Measurements from ENCODE around the gene MYO7B. TPM values are rescaled to one million over a fixed set of nuclear protein-coding genes. Genes with fewer than 3 reads are reported as not detected.

Gene MYO7B
- total RNA-seq, 1 donor from 2014 or later, result 0.29 TPM

GRCh38 chr2:127637236-127637630 lies 101.8 kb downstream of the MYO7B start:
- peaks cover 1% of the 10 kb centered on the region for H3K27me3 Mint-ChIP-seq (ENCODE audit: unreplicated experiment)
- H3K9me3 Mint-ChIP-seq (ENCODE audit: unreplicated experiment), result no peaks in the 10 kb centered on the region
- peaks cover 1% of the 10 kb centered on the region for H3K4me1 Mint-ChIP-seq (ENCODE audit: low read depth, unreplicated experiment)
- H3K4me3 Mint-ChIP-seq (ENCODE audit: unreplicated experiment), result no peak overlapping the region
- TF ChIP-seq CTCF (IDR thresholded peaks at IDR 0.05; ENCODE audit: partially characterized antibody, unreplicated experiment), result no peak
- no peak for DNase-seq
- H3K27ac Mint-ChIP-seq (ENCODE audit: unreplicated experiment), result no peak overlapping the region
- no peaks in the 10 kb centered on the region for H3K36me3 Mint-ChIP-seq (ENCODE audit: unreplicated experiment)

GRCh38 chr2:127637725-127638252 lies 102.3 kb downstream of the MYO7B start:
- peaks cover 1% of the 10 kb centered on the region for H3K27me3 Mint-ChIP-seq (ENCODE audit: unreplicated experiment)
- no peaks in the 10 kb centered on the region for H3K9me3 Mint-ChIP-seq (ENCODE audit: unreplicated experiment)
- H3K4me1 Mint-ChIP-seq (ENCODE audit: low read depth, unreplicated experiment), result peaks cover 1% of the 10 kb centered on the region
- peak; percentile 58 for DNase-seq
- H3K36me3 Mint-ChIP-seq (ENCODE audit: unreplicated experiment), result no peaks in the 10 kb centered on the region
- H3K27ac Mint-ChIP-seq (ENCODE audit: unreplicated experiment), result no peak overlapping the region
- no peak for TF ChIP-seq CTCF (IDR thresholded peaks at IDR 0.05; ENCODE audit: partially characterized antibody, unreplicated experiment)
- H3K4me3 Mint-ChIP-seq (ENCODE audit: unreplicated experiment), result no peak overlapping the region

- Mint-ChIP-seq H3K9me3 (ENCODE audit: unreplicated experiment) (peaks cover 3% of the 10 kb centered on the region), H3K27ac (ENCODE audit: unreplicated experiment) (no peak overlapping the region), H3K4me3 (ENCODE audit: unreplicated experiment) (no peak overlapping the region)
These were observed 103.1 kb downstream of the MYO7B start for GRCh38 chr2:127638361-127639110.

GRCh38 chr2:127639111-127639474 lies 103.6 kb downstream of the MYO7B start:
- Mint-ChIP-seq H3K27ac (ENCODE audit: unreplicated experiment) (no peak overlapping the region), H3K4me3 (ENCODE audit: unreplicated experiment) (no peak overlapping the region), H3K27me3 (ENCODE audit: unreplicated experiment) (peaks cover 4% of the 10 kb centered on the region), H3K9me3 (ENCODE audit: unreplicated experiment) (peaks cover 3% of the 10 kb centered on the region), H3K36me3 (ENCODE audit: unreplicated experiment) (no peaks in the 10 kb centered on the region), H3K4me1 (ENCODE audit: low read depth, unreplicated experiment) (peaks cover 5% of the 10 kb centered on the region)
- no peak for TF ChIP-seq CTCF (IDR thresholded peaks at IDR 0.05; ENCODE audit: partially characterized antibody, unreplicated experiment)
- DNase-seq, result no peak

More at GRCh38 chr2:127638361-127639110, 103.1 kb downstream of the MYO7B start:
- Mint-ChIP-seq H3K27me3 (ENCODE audit: unreplicated experiment) (peaks cover 4% of the 10 kb centered on the region), H3K4me1 (ENCODE audit: low read depth, unreplicated experiment) (peaks cover 5% of the 10 kb centered on the region), H3K36me3 (ENCODE audit: unreplicated experiment) (no peaks in the 10 kb centered on the region)
- no peak for DNase-seq
- no peak for TF ChIP-seq CTCF (IDR thresholded peaks at IDR 0.05; ENCODE audit: partially characterized antibody, unreplicated experiment)

All from glutamatergic neuron (in vitro differentiated cells).